ENCODE results near the gene SRBD1.
"Not testable (repeated sequence)": the region's sequence is repeated elsewhere in the genome, so short reads cannot be mapped to it uniquely, and the experiment has no call there.

The SRBD1 gene

DNA sequence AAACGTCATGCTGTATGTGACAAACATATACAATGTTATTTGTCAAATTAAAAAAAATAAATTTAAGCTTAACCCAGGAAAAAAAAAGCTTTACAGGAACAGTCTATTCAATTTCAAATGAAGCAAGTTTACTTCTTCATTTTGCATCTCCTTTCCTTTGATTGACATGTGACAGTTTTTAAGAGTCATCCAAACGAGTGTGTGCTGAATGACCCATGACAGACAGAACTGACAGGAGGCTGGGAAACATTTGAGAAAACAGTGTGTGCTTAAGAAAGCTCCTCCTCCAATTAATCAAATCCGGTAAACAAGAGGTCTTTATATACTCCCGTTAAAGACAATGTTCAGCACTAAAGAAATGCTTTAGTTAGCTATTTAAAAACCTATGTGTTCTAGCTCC lies 177.7 kb downstream of the SRBD1 start:
- DNase-seq (ENCODE audit: low read depth in 4 of 4, low spot score in 1 of 4), result no peak

DNA sequence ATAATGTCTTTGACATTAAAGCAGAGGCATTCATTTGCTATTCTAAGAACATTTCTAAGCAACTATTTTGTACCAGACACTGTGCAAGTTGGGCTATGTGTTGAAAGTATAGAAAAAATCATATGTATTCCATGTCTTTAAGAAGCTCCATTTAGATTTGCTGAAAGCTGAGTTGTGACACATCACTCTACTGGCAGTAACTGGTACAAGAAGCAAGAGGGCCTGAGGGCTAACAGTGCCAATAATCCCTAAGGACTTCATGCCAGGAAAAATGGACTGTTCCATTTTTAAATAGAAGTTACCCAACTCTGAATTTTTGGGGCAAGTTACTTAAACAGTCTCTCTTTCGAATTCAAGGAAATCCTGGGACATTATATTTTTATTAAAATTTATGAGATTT lies 178.7 kb downstream of the SRBD1 start:
- no peak for DNase-seq (ENCODE audit: low read depth in 4 of 4, low spot score in 1 of 4)

DNA sequence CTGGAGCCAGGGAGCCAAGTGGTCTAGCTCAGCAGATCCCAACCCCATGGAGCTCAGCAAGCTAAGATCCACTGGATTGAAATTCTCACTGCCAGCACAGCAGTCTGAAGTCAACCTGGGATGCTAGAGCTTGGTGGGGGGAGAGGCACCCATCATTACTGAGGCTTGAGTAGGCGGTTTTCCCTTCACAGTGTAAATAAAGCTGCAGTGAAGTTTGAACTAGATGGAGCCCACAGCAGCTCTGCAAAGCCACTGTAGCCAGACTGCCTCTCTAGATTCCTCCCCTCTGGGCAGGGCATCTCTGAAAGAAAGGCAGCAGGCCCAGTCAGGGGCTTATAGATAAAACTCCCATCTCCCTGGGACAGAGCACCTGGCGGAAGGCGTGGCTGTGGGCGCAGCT lies 185.0 kb downstream of the SRBD1 start:
- DNase-seq (ENCODE audit: low read depth in 4 of 4, low spot score in 1 of 4), result not testable (repeated sequence)

DNA sequence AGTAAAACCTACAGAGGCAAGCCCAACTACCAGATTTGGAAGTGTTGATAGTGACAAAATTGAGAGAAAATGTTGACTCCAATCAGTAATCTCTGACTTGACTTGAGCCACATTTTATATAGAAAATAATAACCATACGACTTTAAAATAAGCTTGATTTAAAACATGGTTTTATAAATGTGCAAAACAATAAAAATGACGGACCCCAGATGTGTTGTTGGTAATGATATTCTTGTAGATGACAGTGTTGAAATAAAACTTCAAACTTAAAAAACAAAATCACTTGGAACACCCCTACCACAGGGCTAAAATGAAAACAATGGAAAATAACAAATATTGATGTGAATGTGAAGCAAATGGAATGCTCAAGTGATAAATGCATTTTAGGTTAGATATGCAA lies 188.1 kb downstream of the SRBD1 start:
- no peak for DNase-seq (ENCODE audit: low read depth in 4 of 4, low spot score in 1 of 4)

DNA sequence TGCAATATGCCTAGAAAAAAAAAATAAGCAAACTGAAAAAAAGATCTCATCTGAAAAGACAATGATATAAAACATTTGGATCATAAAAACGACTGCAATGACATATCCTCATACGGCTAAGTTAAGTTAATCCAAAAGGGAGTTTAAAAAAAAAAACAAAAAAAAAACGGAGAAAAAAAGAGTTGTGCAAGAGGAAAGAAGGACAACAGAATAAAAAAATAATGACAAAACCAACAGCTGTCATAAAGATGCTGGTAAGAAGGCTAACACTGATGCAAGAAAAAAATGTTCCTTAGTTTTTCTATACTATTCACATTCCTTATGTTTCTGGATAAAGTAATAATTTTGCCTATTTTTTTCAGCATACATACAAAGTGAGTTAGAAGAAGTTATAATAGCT lies 192.5 kb downstream of the SRBD1 start:
- DNase-seq (ENCODE audit: low read depth in 4 of 4, low spot score in 1 of 4), result no peak

- DNase-seq (ENCODE audit: low read depth in 4 of 4, low spot score in 1 of 4), result no peak
Measured at GRCh38 chr2:45415534-45416123, 195.4 kb downstream of the SRBD1 start.

GRCh38 chr2:45412754-45413379 lies 198.2 kb downstream of the SRBD1 start:
- DNase-seq (ENCODE audit: low read depth in 4 of 4, low spot score in 1 of 4), result no peak

- no peak for DNase-seq (ENCODE audit: low read depth in 4 of 4, low spot score in 1 of 4)
Measured at GRCh38 chr2:45409677-45410076, 201.4 kb downstream of the SRBD1 start.

DNA sequence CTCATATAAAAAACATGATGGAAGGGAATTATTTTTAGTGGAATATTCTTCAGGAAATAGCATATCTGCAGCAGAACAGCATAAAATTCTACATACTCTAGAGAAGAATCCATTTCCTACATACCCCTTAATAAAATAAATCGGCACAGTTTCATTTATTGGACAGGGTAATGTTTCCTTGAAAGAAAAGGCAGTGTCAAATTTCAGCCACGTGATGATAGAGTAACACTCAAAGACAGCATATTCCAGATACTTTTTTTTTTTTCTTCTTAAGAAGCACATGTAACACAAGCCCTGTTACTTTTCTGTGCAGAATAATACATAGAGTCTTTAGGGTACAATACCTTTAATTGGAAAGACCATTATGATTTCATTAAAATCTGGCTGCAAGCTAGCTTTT lies 204.4 kb downstream of the SRBD1 start:
- DNase-seq (ENCODE audit: low read depth in 4 of 4, low spot score in 1 of 4), result no peak

DNA sequence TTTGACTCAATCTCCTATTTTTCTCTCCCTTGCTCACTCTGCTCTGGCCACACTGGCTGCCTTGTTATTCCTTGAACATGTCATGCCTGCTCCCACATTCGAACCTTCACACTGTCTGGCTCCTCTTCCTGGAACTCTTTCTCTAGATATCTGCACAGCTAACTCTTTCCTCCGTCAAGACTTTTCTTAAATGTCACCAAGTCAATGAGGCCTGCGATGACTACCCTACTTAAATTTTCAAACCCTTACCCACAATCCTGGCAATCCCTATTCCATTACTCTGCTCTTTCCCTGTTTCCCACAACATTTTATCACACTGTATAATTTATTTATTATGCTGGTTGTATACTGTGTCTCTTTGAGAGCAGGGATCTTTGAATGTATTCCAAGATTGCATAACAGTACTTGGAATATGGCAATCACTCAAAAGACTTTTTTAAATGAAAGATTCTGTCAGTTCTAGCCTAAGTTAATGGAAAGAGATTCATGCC lies 206.2 kb downstream of the SRBD1 start:
- DNase-seq (ENCODE audit: low read depth in 4 of 4, low spot score in 1 of 4), result no peak

- DNase-seq (ENCODE audit: low read depth in 4 of 4, low spot score in 1 of 4), result no peak
Measured at GRCh38 chr2:45403036-45403435, 208.0 kb downstream of the SRBD1 start.

GRCh38 chr2:45401431-45401922 lies 209.6 kb downstream of the SRBD1 start:
- DNase-seq (ENCODE audit: low read depth in 4 of 4, low spot score in 1 of 4), result no peak

- no peak for DNase-seq (ENCODE audit: low read depth in 4 of 4, low spot score in 1 of 4)
Measured at GRCh38 chr2:45399040-45399784, 211.9 kb downstream of the SRBD1 start.

GRCh38 chr2:45397292-45397691 lies 213.8 kb downstream of the SRBD1 start:
- DNase-seq (ENCODE audit: low read depth in 4 of 4, low spot score in 1 of 4), result no peak

- no peak for DNase-seq (ENCODE audit: low read depth in 4 of 4, low spot score in 1 of 4)
Measured at GRCh38 chr2:45396671-45397070, 214.4 kb downstream of the SRBD1 start.

- DNase-seq (ENCODE audit: low read depth in 4 of 4, low spot score in 1 of 4), result no peak
Measured at GRCh38 chr2:45394842-45395241, 216.2 kb downstream of the SRBD1 start.

- DNase-seq (ENCODE audit: low read depth in 4 of 4, low spot score in 1 of 4), result no peak
Measured at GRCh38 chr2:45394216-45394615, 216.9 kb downstream of the SRBD1 start.

- DNase-seq (ENCODE audit: low read depth in 4 of 4, low spot score in 1 of 4), result no peak
Measured at GRCh38 chr2:45391866-45392265, 219.2 kb downstream of the SRBD1 start.

DNA sequence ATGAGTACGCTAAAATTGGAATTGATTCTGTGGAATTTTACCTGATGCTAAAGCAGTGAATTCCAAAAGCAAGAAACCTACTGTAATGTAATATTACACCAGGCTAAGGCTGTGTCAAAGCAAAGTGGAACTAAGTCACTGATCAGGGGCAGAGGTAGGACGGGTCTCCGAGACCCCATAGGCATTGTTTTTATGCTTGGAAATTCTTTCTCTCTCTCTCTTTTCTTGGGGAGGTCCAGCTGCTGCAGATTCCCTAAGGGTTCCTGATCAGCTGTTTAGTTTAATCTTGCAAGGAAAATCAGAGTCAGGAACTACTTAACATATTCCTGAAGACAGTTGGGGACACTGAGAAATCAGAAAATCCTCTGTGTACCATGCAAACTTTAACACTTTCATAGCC lies 220.2 kb downstream of the SRBD1 start:
- DNase-seq (ENCODE audit: low read depth in 4 of 4, low spot score in 1 of 4), result no peak

GRCh38 chr2:45390441-45390840 lies 220.6 kb downstream of the SRBD1 start:
- no peak for DNase-seq (ENCODE audit: low read depth in 4 of 4, low spot score in 1 of 4)

DNA sequence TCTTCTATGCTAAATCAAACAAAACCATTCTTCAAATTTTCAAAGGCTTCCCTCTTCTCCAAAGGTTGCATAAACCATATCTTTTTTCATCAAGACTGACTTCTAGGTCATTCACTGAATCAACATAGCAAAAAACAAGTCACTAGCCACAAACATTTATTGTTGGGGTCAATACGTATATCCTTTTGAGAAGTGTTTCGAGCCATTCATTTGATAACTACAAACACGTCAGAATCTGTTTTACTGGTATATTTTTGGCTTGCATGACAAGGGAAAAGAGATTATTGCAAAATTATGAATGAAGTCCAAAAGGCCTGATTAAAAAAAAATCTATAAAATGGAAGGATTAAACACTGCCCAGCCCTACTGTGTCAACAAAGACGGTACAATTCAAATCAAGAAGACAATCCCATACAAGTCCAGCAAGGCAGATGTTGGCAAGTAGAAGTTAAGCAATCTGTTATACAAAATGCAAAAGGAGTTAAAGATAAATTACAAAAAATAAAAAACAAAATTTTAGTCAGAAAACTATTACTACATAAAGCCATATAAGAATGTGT lies 222.4 kb downstream of the SRBD1 start:
- DNase-seq (ENCODE audit: low read depth in 4 of 4, low spot score in 1 of 4), result no peak

- no peak for DNase-seq (ENCODE audit: low read depth in 4 of 4, low spot score in 1 of 4)
Measured at GRCh38 chr2:45382744-45383143, 228.3 kb downstream of the SRBD1 start.
